Heart left ventricle (tissue), 16 donors: ENCODE measurements around the gene PCMTD2. TPM values are rescaled to one million over a fixed set of nuclear protein-coding genes. Genes with fewer than 3 reads are reported as not detected.

Experiments
- ATAC-seq, 4 donors: fragments of 200-7000 bp; cut with Tn5 transposase; one replicate each; pipeline ENCODE4 v1.9.1; 2020 to 2022; ENCODE audit warnings: moderate library complexity in 4 of 4, mild to moderate bottlenecking in 3 of 4, moderate number of reproducible peaks in 1 of 4
- DNase-seq, 5 donors: peaks; one replicate each; pipeline ENCODE4 v3.0.0-alpha.2; 2020
- H3K27ac ChIP-seq, 12 donors: fragments of 200-600 bp; sonication (generic) in 4 of 12; one replicate each; pipeline versions ENCODE4 v1.5.0 to v1.8.0; 2016 to 2022; ENCODE audit warnings: mild to moderate bottlenecking in 2 of 12
- H3K27me3 ChIP-seq, 9 donors: fragments of 200-600 bp; sonication (generic) in 2 of 9; one replicate each; pipeline versions ENCODE4 v1.5.1 to v1.8.0; 2016 to 2022; ENCODE audit warnings: mild to moderate bottlenecking in 3 of 9
- H3K36me3 ChIP-seq, 9 donors: fragments of 200-600 bp; sonication (generic) in 2 of 9; one replicate each; pipeline versions ENCODE4 v1.5.0 to v1.8.0; 2018 to 2022; ENCODE audit warnings: mild to moderate bottlenecking in 2 of 9
- H3K4me1 ChIP-seq, 12 donors: fragments of 200-600 bp; sonication (generic) in 4 of 12; one replicate each; pipeline versions ENCODE4 v1.5.0 to v1.8.0; 2016 to 2022; ENCODE audit warnings: mild to moderate bottlenecking in 3 of 12
- H3K4me3 ChIP-seq, 12 donors: fragments of 200-600 bp; sonication (generic) in 4 of 12; one replicate each; pipeline versions ENCODE4 v1.5.0 to v1.8.0; 2017 to 2022; ENCODE audit warnings: mild to moderate bottlenecking in 9 of 12, moderate library complexity in 4 of 12
- H3K9me3 ChIP-seq, 12 donors: fragments of 200-600 bp; sonication (generic) in 4 of 12; one replicate each; pipeline versions ENCODE4 v1.5.0 to v1.8.0; 2016 to 2022; ENCODE audit warnings: mild to moderate bottlenecking in 1 of 12
- CTCF ChIP-seq, 12 donors: fragments of 200-600 bp; sonication (generic) in 4 of 12; IDR thresholded peaks; one replicate each; pipeline versions ENCODE4 v1.5.0 to v1.8.0; 2018 to 2022; ENCODE audit warnings: antibody characterized with exemption in 12 of 12, mild to moderate bottlenecking in 5 of 12
- POLR2A ChIP-seq, 2 donors: fragments of 450-650 bp; IDR thresholded peaks; one replicate each; pipeline ENCODE4 v1.6.1; 2017; ENCODE audit warnings: antibody characterized with exemption in 2 of 2, mild to moderate bottlenecking in 2 of 2, moderate library complexity in 2 of 2
- WGBS, 4 donors: extraction: QIAGEN DNeasy Blood & Tissue Kit in 2 of 4; methylation state at CpG; one replicate each; pipeline versions ENCODE4 v1.1.5 to v1.1.7; 2013 to 2018; 5-methylcytosine and 5-hydroxymethylcytosine counted together
- intact Hi-C, 10 donors: fragments of 100-400 bp; cut with DNase I; formaldehyde crosslinking; loops; one replicate each; pipeline versions ENCODE4 v1.11.1 to v1.14.2; 2022
- polyA plus RNA-seq, 2 donors: library from polyadenylated mRNA; stranded (reverse); fragments of 200-250 nt; gene quantifications; one replicate each; pipeline ENCODE4 v1.2.3, GENCODE V29; 2013
- total RNA-seq, 9 donors: library from RNA; depleted of rRNA in 2 of 9; stranded (reverse); fragments of >200 nt in 2 of 9; fragmentation: NEBNext Ultra II Directional in 3 of 9; extraction: Animal tissue kit (Norgen Biotek cat#: 25700) in 3 of 9; gene quantifications; one replicate each; pipeline versions ENCODE4 v1.1.0 to v1.2.4, GENCODE V29; 2016 to 2023
- donor health status: ischemic (EF 13 %, LVEDD 7.1; RV severe dilation, severe dysfunction).
- donor health status: healthy with polysubstance abuse.
- donor health status: DM: no; HTN: yes; CAD: no.
- donor health status: DM: no; HTN: no; CAD: no.
- donor health status: ischemic (EF 25% LVEDD 6.9; RV normal size, moderate dysfunction).
- donor health status: ischemic (EF 25% LVEDD 5.7; RV mildly dilated, moderate dysfunction).
- donor health status: healthy.
- donor health status: DM: yes; HTN: yes; CAD: no.
- donor health status: ischemic (EF 35%, LVEDD 5.7; RV mildly dilated, moderate dysfunction).
- donor health status: nonischemic (EF 11% LVEDD 7.7; RV severe dilation, severe dysfunction).
- donor health status: DM: yes; HTN: yes; CAD: no.
- donor health status: PGD.
- donor health status: ischemic (EF 29% LVEDD 5.4; RV normal size, mild dysfunction).
- donor health status: nonischemic (EF 23%, LVEDD 6.1; RV moderate dilation, normal function).

The PCMTD2 gene
- total and polyA plus RNA-seq, 11 donors: 23.9 to 128 (median 59.3) TPM

DNA sequence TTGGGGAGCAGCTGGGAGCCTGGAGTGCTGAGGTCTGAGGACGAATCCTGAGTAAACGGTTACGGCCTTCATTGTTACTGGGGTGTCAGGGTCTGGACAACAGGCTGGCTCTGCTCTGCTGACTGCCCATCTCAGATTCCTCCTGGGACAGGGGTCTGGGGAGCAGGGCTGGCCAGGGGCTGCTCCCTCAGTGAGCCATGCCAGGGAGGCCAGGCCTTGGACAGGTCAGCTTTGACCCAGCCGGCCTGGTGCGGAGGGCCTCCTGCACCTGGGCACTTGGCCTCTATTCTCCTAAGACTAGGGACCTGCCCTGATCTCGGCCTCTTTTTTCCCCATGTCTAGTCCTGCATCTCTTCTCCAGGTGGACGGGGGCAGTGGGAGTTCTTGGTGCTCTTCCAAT, 46.4 kb upstream of the PCMTD2 start:
- DNase-seq: no peak

GRCh38 chr20:64210656-64211369, 44.7 kb upstream of the PCMTD2 start:
- WGBS, 4 donors: 81 to 85% (median 82%) methylated on average over 14 to 15 of the region's 15 CpGs
- intact Hi-C loops: no loop called here
- Histone ChIP-seq H3K27ac (no peak overlapping the region), H3K36me3 (no peaks in the 10 kb centered on the region), H3K9me3 (no peaks in the 10 kb centered on the region), H3K27me3 (no peaks in the 10 kb centered on the region), H3K4me3 (no peak overlapping the region), H3K4me1 (peaks cover 0 to 35% (median 13%) of the 10 kb centered on the region in 12 donors)
- ATAC-seq (no peak), DNase-seq (no peak)
- TF ChIP-seq CTCF (IDR thresholded peaks at IDR 0.05) (no peak), POLR2A (IDR thresholded peaks at IDR 0.05) (no peak)

More for the DNA sequence above, 46.4 kb upstream of the PCMTD2 start:
- TF ChIP-seq POLR2A (IDR thresholded peaks at IDR 0.05): no peak
- TF ChIP-seq CTCF (IDR thresholded peaks at IDR 0.05): no peak
- Histone ChIP-seq H3K4me3 (no peak overlapping the region), H3K36me3 (no peaks in the 10 kb centered on the region), H3K27ac (no peak overlapping the region), H3K27me3 (no peaks in the 10 kb centered on the region), H3K4me1 (peaks cover 0 to 26% (median 13%) of the 10 kb centered on the region in 12 donors), H3K9me3 (no peaks in the 10 kb centered on the region)
- intact Hi-C loops: no loop called here
- no peak for ATAC-seq
- WGBS, 4 donors: 78 to 90% (median 81%) methylated on average over 5 to 7 of the region's 7 CpGs

DNA sequence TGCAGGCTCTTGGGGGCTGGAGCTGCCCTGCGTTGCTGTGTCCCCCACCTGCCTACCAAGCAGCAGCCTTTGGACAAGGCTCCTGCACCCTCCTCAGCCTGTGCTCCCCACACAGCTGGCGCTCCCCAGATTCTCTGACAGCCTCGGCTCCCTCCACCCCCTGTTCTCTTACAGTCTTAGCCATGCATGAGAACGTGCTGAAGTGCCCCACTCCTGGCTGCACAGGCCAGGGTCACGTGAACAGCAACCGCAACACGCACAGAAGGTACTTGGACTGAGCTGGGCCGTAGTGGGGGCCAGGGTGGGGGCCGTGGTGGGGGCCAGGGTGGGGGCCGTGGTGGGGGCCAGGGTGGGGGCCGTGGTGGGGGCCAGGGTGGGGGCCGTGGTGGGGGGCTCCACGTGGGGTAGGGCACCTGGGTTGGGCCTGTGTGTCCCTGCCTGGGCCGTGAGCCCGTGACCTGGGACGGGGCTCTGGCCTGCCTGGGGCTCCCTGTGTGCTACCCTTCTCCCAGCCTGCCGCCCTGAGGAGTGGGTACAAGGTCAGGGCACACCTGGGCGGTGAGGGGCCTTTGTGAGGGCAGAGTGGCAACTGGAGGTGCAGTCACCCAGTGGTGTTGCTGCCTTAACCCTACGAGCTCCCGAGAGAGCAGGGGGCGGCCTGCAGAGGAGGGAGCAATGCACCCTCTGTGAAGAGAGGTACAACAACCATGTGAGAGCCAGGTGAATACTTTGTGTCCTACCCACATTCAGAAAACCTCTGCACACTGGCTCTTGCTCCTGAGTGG, 43.5 kb upstream of the PCMTD2 start:
- Histone ChIP-seq H3K4me1 (peaks cover 0 to 35% (median 16%) of the 10 kb centered on the region in 12 donors), H3K36me3 (no peaks in the 10 kb centered on the region), H3K27ac (peak overlapping the region in 11 of 12 donors; percentile 2 to 86 (median 70)), H3K9me3 (no peaks in the 10 kb centered on the region), H3K4me3 (no peak overlapping the region), H3K27me3 (no peaks in the 10 kb centered on the region)
- intact Hi-C loops: no loop called here
- DNase-seq (no peak), ATAC-seq (peak in 2 of 4 donors; percentile 14 to 54)
- 68 to 89% (median 70%) methylated on average over 1 to 21 of the region's 21 CpGs for WGBS, 4 donors
- TF ChIP-seq CTCF (IDR thresholded peaks at IDR 0.05): no peak
- TF ChIP-seq POLR2A (IDR thresholded peaks at IDR 0.05): no peak

- intact Hi-C loops: loop anchor here in 1 of 10 donors (1.0 kb wide), 1 partner anchor 21 kb away; no protein-coding TSS in a partner anchor
- TF ChIP-seq CTCF (IDR thresholded peaks at IDR 0.05) (no peak), POLR2A (IDR thresholded peaks at IDR 0.05) (no peak)
- ATAC-seq (peak; percentile 88 to 92 (median 92)), DNase-seq (peak; percentile 69 to 88 (median 77))
- Histone ChIP-seq H3K4me1 (peaks cover 0 to 35% (median 16%) of the 10 kb centered on the region in 12 donors), H3K27me3 (no peaks in the 10 kb centered on the region), H3K4me3 (no peak overlapping the region), H3K36me3 (no peaks in the 10 kb centered on the region), H3K27ac (peak overlapping the region in 11 of 12 donors; percentile 2 to 86 (median 70)), H3K9me3 (no peaks in the 10 kb centered on the region)
- WGBS, 4 donors: 35 to 42% (median 37%) methylated on average over 6 to 7 of the region's 7 CpGs
Observed at GRCh38 chr20:64212755-64213154, 42.8 kb upstream of the PCMTD2 start.
